ENCODE data around the gene TIMM21.
A peak's percentile ranks its signal among the peaks of the same experiment; 100 is the strongest.

The TIMM21 gene

GRCh38 chr18:74163019-74163660 is 14.8 kb downstream of the TIMM21 start:
- H3K36me3 ChIP-seq (ENCODE audit: control insufficient read depth in 1 of 2, insufficient read depth in 2 of 2, low read length in 2 of 2): peaks cover 7 to 36% of the 10 kb centered on the region in 2 donors
- no peak overlapping the region for H3K27ac ChIP-seq (ENCODE audit: low read depth, low read length)
- H3K4me1 ChIP-seq (ENCODE audit: control insufficient read depth in 1 of 2, insufficient read depth in 2 of 2, low read length in 2 of 2): no peaks in the 10 kb centered on the region
- H3K9me3 ChIP-seq (ENCODE audit: control insufficient read depth in 1 of 2, low read length in 2 of 2): no peaks in the 10 kb centered on the region
- H3K9ac ChIP-seq (ENCODE audit: low read depth in 1 of 2, low read length in 2 of 2): no peak overlapping the region
- H3K4me3 ChIP-seq (ENCODE audit: low read depth in 1 of 2, low read length in 2 of 2): no peak overlapping the region
- no peaks in the 10 kb centered on the region for H3K27me3 ChIP-seq (ENCODE audit: control insufficient read depth in 1 of 2, insufficient read depth in 2 of 2, low read length in 2 of 2)

GRCh38 chr18:74166386-74166785 is 18.1 kb downstream of the TIMM21 start:
- Histone ChIP-seq H3K4me1 (ENCODE audit: control insufficient read depth in 1 of 2, insufficient read depth in 2 of 2, low read length in 2 of 2) (no peaks in the 10 kb centered on the region), H3K36me3 (ENCODE audit: control insufficient read depth in 1 of 2, insufficient read depth in 2 of 2, low read length in 2 of 2) (peaks cover 0 to 8% of the 10 kb centered on the region in 2 donors), H3K27ac (ENCODE audit: low read depth, low read length) (no peak overlapping the region), H3K4me3 (ENCODE audit: low read depth in 1 of 2, low read length in 2 of 2) (no peak overlapping the region), H3K27me3 (ENCODE audit: control insufficient read depth in 1 of 2, insufficient read depth in 2 of 2, low read length in 2 of 2) (peaks cover 4 to 5% of the 10 kb centered on the region in 2 donors), H3K9me3 (ENCODE audit: control insufficient read depth in 1 of 2, low read length in 2 of 2) (no peaks in the 10 kb centered on the region), H3K9ac (ENCODE audit: low read depth in 1 of 2, low read length in 2 of 2) (no peak overlapping the region)

- Histone ChIP-seq H3K36me3 (ENCODE audit: control insufficient read depth in 1 of 2, insufficient read depth in 2 of 2, low read length in 2 of 2) (no peaks in the 10 kb centered on the region), H3K9ac (ENCODE audit: low read depth in 1 of 2, low read length in 2 of 2) (peak overlapping the region; percentile 57 to 61), H3K4me3 (ENCODE audit: low read depth in 1 of 2, low read length in 2 of 2) (peak overlapping the region; percentile 72 to 75), H3K4me1 (ENCODE audit: control insufficient read depth in 1 of 2, insufficient read depth in 2 of 2, low read length in 2 of 2) (peaks cover 4 to 13% of the 10 kb centered on the region in 2 donors), H3K9me3 (ENCODE audit: control insufficient read depth in 1 of 2, low read length in 2 of 2) (no peaks in the 10 kb centered on the region), H3K27ac (ENCODE audit: low read depth, low read length) (no peak overlapping the region), H3K27me3 (ENCODE audit: control insufficient read depth in 1 of 2, insufficient read depth in 2 of 2, low read length in 2 of 2) (peaks cover 9 to 10% of the 10 kb centered on the region in 2 donors)
Measured at GRCh38 chr18:74171910-74172606, 23.7 kb downstream of the TIMM21 start.

GRCh38 chr18:74172697-74173433 is 24.5 kb downstream of the TIMM21 start:
- Histone ChIP-seq H3K9me3 (ENCODE audit: control insufficient read depth in 1 of 2, low read length in 2 of 2) (no peaks in the 10 kb centered on the region), H3K27ac (ENCODE audit: low read depth, low read length) (no peak overlapping the region), H3K4me1 (ENCODE audit: control insufficient read depth in 1 of 2, insufficient read depth in 2 of 2, low read length in 2 of 2) (peaks cover 4 to 13% of the 10 kb centered on the region in 2 donors), H3K4me3 (ENCODE audit: low read depth in 1 of 2, low read length in 2 of 2) (peak overlapping the region; percentile 72 to 75), H3K9ac (ENCODE audit: low read depth in 1 of 2, low read length in 2 of 2) (no peak overlapping the region), H3K27me3 (ENCODE audit: control insufficient read depth in 1 of 2, insufficient read depth in 2 of 2, low read length in 2 of 2) (peaks cover 9 to 10% of the 10 kb centered on the region in 2 donors), H3K36me3 (ENCODE audit: control insufficient read depth in 1 of 2, insufficient read depth in 2 of 2, low read length in 2 of 2) (no peaks in the 10 kb centered on the region)

- H3K4me3 ChIP-seq (ENCODE audit: low read depth in 1 of 2, low read length in 2 of 2): no peak overlapping the region
- no peak overlapping the region for H3K9ac ChIP-seq (ENCODE audit: low read depth in 1 of 2, low read length in 2 of 2)
- H3K9me3 ChIP-seq (ENCODE audit: control insufficient read depth in 1 of 2, low read length in 2 of 2): no peaks in the 10 kb centered on the region
- H3K36me3 ChIP-seq (ENCODE audit: control insufficient read depth in 1 of 2, insufficient read depth in 2 of 2, low read length in 2 of 2): no peaks in the 10 kb centered on the region
- no peak overlapping the region for H3K27ac ChIP-seq (ENCODE audit: low read depth, low read length)
- peaks cover 4 to 13% of the 10 kb centered on the region in 2 donors for H3K4me1 ChIP-seq (ENCODE audit: control insufficient read depth in 1 of 2, insufficient read depth in 2 of 2, low read length in 2 of 2)
- peaks cover 9 to 14% of the 10 kb centered on the region in 2 donors for H3K27me3 ChIP-seq (ENCODE audit: control insufficient read depth in 1 of 2, insufficient read depth in 2 of 2, low read length in 2 of 2)
Measured at GRCh38 chr18:74173434-74173750, 25.1 kb downstream of the TIMM21 start.

GRCh38 chr18:74175658-74176057 is 27.3 kb downstream of the TIMM21 start:
- Histone ChIP-seq H3K27me3 (ENCODE audit: control insufficient read depth in 1 of 2, insufficient read depth in 2 of 2, low read length in 2 of 2) (peaks cover 4 to 10% of the 10 kb centered on the region in 2 donors), H3K4me1 (ENCODE audit: control insufficient read depth in 1 of 2, insufficient read depth in 2 of 2, low read length in 2 of 2) (peaks cover 4 to 13% of the 10 kb centered on the region in 2 donors), H3K9me3 (ENCODE audit: control insufficient read depth in 1 of 2, low read length in 2 of 2) (no peaks in the 10 kb centered on the region), H3K36me3 (ENCODE audit: control insufficient read depth in 1 of 2, insufficient read depth in 2 of 2, low read length in 2 of 2) (no peaks in the 10 kb centered on the region), H3K27ac (ENCODE audit: low read depth, low read length) (no peak overlapping the region), H3K4me3 (ENCODE audit: low read depth in 1 of 2, low read length in 2 of 2) (no peak overlapping the region), H3K9ac (ENCODE audit: low read depth in 1 of 2, low read length in 2 of 2) (no peak overlapping the region)

- Histone ChIP-seq H3K4me1 (ENCODE audit: control insufficient read depth in 1 of 2, insufficient read depth in 2 of 2, low read length in 2 of 2) (no peaks in the 10 kb centered on the region), H3K4me3 (ENCODE audit: low read depth in 1 of 2, low read length in 2 of 2) (no peak overlapping the region), H3K36me3 (ENCODE audit: control insufficient read depth in 1 of 2, insufficient read depth in 2 of 2, low read length in 2 of 2) (no peaks in the 10 kb centered on the region), H3K9ac (ENCODE audit: low read depth in 1 of 2, low read length in 2 of 2) (no peak overlapping the region), H3K27me3 (ENCODE audit: control insufficient read depth in 1 of 2, insufficient read depth in 2 of 2, low read length in 2 of 2) (peaks cover 4 to 10% of the 10 kb centered on the region in 2 donors), H3K27ac (ENCODE audit: low read depth, low read length) (no peak overlapping the region), H3K9me3 (ENCODE audit: control insufficient read depth in 1 of 2, low read length in 2 of 2) (no peaks in the 10 kb centered on the region)
Measured at GRCh38 chr18:74178884-74179283, 30.6 kb downstream of the TIMM21 start.

- no peaks in the 10 kb centered on the region for H3K36me3 ChIP-seq (ENCODE audit: control insufficient read depth in 1 of 2, insufficient read depth in 2 of 2, low read length in 2 of 2)
- H3K4me1 ChIP-seq (ENCODE audit: control insufficient read depth in 1 of 2, insufficient read depth in 2 of 2, low read length in 2 of 2): no peaks in the 10 kb centered on the region
- no peak overlapping the region for H3K27ac ChIP-seq (ENCODE audit: low read depth, low read length)
- no peaks in the 10 kb centered on the region for H3K9me3 ChIP-seq (ENCODE audit: control insufficient read depth in 1 of 2, low read length in 2 of 2)
- H3K27me3 ChIP-seq (ENCODE audit: control insufficient read depth in 1 of 2, insufficient read depth in 2 of 2, low read length in 2 of 2): peaks cover 4 to 10% of the 10 kb centered on the region in 2 donors
- H3K9ac ChIP-seq (ENCODE audit: low read depth in 1 of 2, low read length in 2 of 2): no peak overlapping the region
- H3K4me3 ChIP-seq (ENCODE audit: low read depth in 1 of 2, low read length in 2 of 2): no peak overlapping the region
Measured at GRCh38 chr18:74179623-74180199, 31.4 kb downstream of the TIMM21 start.

- no peaks in the 10 kb centered on the region for H3K36me3 ChIP-seq (ENCODE audit: control insufficient read depth in 1 of 2, insufficient read depth in 2 of 2, low read length in 2 of 2)
- no peaks in the 10 kb centered on the region for H3K4me1 ChIP-seq (ENCODE audit: control insufficient read depth in 1 of 2, insufficient read depth in 2 of 2, low read length in 2 of 2)
Measured at GRCh38 chr18:74182335-74182734, 34.0 kb downstream of the TIMM21 start.

GRCh38 chr18:74183130-74183529 is 34.8 kb downstream of the TIMM21 start:
- Histone ChIP-seq H3K27ac (ENCODE audit: low read depth, low read length) (no peak overlapping the region), H3K9ac (ENCODE audit: low read depth in 1 of 2, low read length in 2 of 2) (no peak overlapping the region), H3K4me3 (ENCODE audit: low read depth in 1 of 2, low read length in 2 of 2) (no peak overlapping the region), H3K4me1 (ENCODE audit: control insufficient read depth in 1 of 2, insufficient read depth in 2 of 2, low read length in 2 of 2) (no peaks in the 10 kb centered on the region), H3K36me3 (ENCODE audit: control insufficient read depth in 1 of 2, insufficient read depth in 2 of 2, low read length in 2 of 2) (no peaks in the 10 kb centered on the region), H3K9me3 (ENCODE audit: control insufficient read depth in 1 of 2, low read length in 2 of 2) (no peaks in the 10 kb centered on the region), H3K27me3 (ENCODE audit: control insufficient read depth in 1 of 2, insufficient read depth in 2 of 2, low read length in 2 of 2) (peaks cover 0 to 6% of the 10 kb centered on the region in 2 donors)

More at GRCh38 chr18:74182335-74182734, 34.0 kb downstream of the TIMM21 start:
- Histone ChIP-seq H3K9me3 (ENCODE audit: control insufficient read depth in 1 of 2, low read length in 2 of 2) (no peaks in the 10 kb centered on the region), H3K9ac (ENCODE audit: low read depth in 1 of 2, low read length in 2 of 2) (no peak overlapping the region), H3K27ac (ENCODE audit: low read depth, low read length) (no peak overlapping the region), H3K4me3 (ENCODE audit: low read depth in 1 of 2, low read length in 2 of 2) (no peak overlapping the region), H3K27me3 (ENCODE audit: control insufficient read depth in 1 of 2, insufficient read depth in 2 of 2, low read length in 2 of 2) (peaks cover 0 to 7% of the 10 kb centered on the region in 2 donors)
